A549 (cell line): ENCODE results near the gene FSCN2. TPM values are rescaled to one million over a fixed set of nuclear protein-coding genes. Genes with fewer than 3 reads are reported as not detected.

Experiments
- ATAC-seq, 2 experiments: fragments of 200-7000 bp in 1 of 2; fragments of >200 bp in 1 of 2; cut with Nextera tagmentation in 1 of 2; cut with Tn5 transposase in 1 of 2; 3 replicates each; pipeline versions ENCODE4 v1.8.0 to v1.9.1; 2018 to 2020; ENCODE audit warnings: mild to moderate bottlenecking in 1 of 2, moderate library complexity in 1 of 2
- CTCF ChIA-PET: fragments of 300-600 bp; sonication (Branson Sonifier 250); formaldehyde crosslinking; extraction: SDS; loops from one replicate; lab custom pipeline; 2021; ENCODE audit warnings: antibody characterized with exemption, inconsistent platforms; lab: Yijun Ruan, JAX
- POLR2A ChIA-PET: fragments of 350-600 bp; formaldehyde crosslinking; extraction: SDS; loops from one replicate; lab custom pipeline; 2021; ENCODE audit warnings: antibody characterized with exemption, inconsistent platforms; lab: Yijun Ruan, JAX
- DNase-seq, 2 experiments: peaks; one replicate each; pipeline versions ENCODE4 v3.0.0 to v3.0.0-alpha.2; 2011 to 2016; ENCODE audit warnings: low read depth in 1 of 2, low spot score in 1 of 2
- FAIRE-seq: peaks from 2 replicates; lab custom pipeline; 2011; peaks lifted over from hg19 to GRCh38; lab: Jason Lieb, UNC
- H3K27ac ChIP-seq, 2 experiments: fragments of >200 bp; sonication (Bioruptor Twin); formaldehyde crosslinking; 3 replicates each; pipeline ENCODE4 v1.5.1; 2016 to 2017
- H3K4me1 ChIP-seq: fragments of >200 bp; sonication (Bioruptor Twin); formaldehyde crosslinking; 3 replicates; pipeline ENCODE4 v1.6.1; 2016
- H3K4me2 ChIP-seq: fragments of >200 bp; sonication (Bioruptor Twin); formaldehyde crosslinking; 3 replicates; pipeline ENCODE4 v1.6.1; 2016
- H3K4me3 ChIP-seq: fragments of >200 bp; sonication (Bioruptor Twin); formaldehyde crosslinking; 3 replicates; pipeline ENCODE4 v1.5.1; 2016
- H3K9me3 ChIP-seq: fragments of >200 bp; sonication (Bioruptor Twin); formaldehyde crosslinking; 3 replicates; pipeline ENCODE4 v1.6.1; 2016
- CHD2 ChIP-seq: fragments of 150-350 bp; IDR thresholded peaks from 2 replicates; pipeline ENCODE4 v1.6.1; 2014; ENCODE audit warnings: low read length; ENCODE audit not compliant: partially characterized antibody
- ELK1 ChIP-seq: fragments of 150-350 bp; IDR thresholded peaks from 2 replicates; pipeline ENCODE4 v1.6.1; 2014; ENCODE audit warnings: low read depth, mild to moderate bottlenecking, low read length
- FOXS1 ChIP-seq: fragments of 250-450 bp; sonication (Bioruptor Pico); IDR thresholded peaks from 2 replicates; pipeline ENCODE4 v1.5.0; 2020; ENCODE audit warnings: mild to moderate bottlenecking, moderate library complexity
- HDAC2 ChIP-seq: fragments of 200-600 bp; sonication (generic); IDR thresholded peaks from 2 replicates; pipeline ENCODE4 v1.6.1; 2016
- HMGXB4 ChIP-seq: fragments of 250-450 bp; sonication (Bioruptor Pico); IDR thresholded peaks from 2 replicates; pipeline ENCODE4 v1.5.0; 2021; ENCODE audit warnings: mild to moderate bottlenecking, moderate library complexity, borderline replicate concordance
- HOXB13 ChIP-seq: fragments of 250-450 bp; sonication (Bioruptor Pico); IDR thresholded peaks from 2 replicates; pipeline ENCODE4 v1.5.0; 2020; ENCODE audit warnings: low read depth, mild to moderate bottlenecking, moderate library complexity
- MAZ ChIP-seq: fragments of 150-350 bp; IDR thresholded peaks from 2 replicates; pipeline ENCODE4 v1.6.1; 2014; ENCODE audit warnings: antibody characterized with exemption, low read depth, low read length, borderline replicate concordance
- NPAS2 ChIP-seq: fragments of 250-450 bp; sonication (Bioruptor Pico); IDR thresholded peaks from 2 replicates; pipeline ENCODE4 v1.8.0; 2022; ENCODE audit warnings: mild to moderate bottlenecking, moderate library complexity, borderline replicate concordance
- NR3C1 ChIP-seq: fragments of >200 bp; sonication (Bioruptor Twin); formaldehyde crosslinking; IDR thresholded peaks from 3 replicates; pipeline ENCODE4 v1.6.1; 2017
- RAD21 ChIP-seq, 2 experiments: fragments of >200 bp in 1 of 2; sonication (Bioruptor Twin) in 1 of 2; formaldehyde crosslinking in 1 of 2; IDR thresholded peaks in 1 of 2; conservative IDR thresholded peaks in 1 of 2; 2 replicates in 1 of 2; 3 replicates in 1 of 2; pipeline ENCODE4 v1.6.1; 2012 to 2018; ENCODE audit warnings: inconsistent platforms in 1 of 2
- SMC3 ChIP-seq: fragments of >200 bp; sonication (Bioruptor Twin); formaldehyde crosslinking; IDR thresholded peaks from 3 replicates; pipeline ENCODE4 v1.6.1; 2018; ENCODE audit warnings: inconsistent platforms
- ZC3H11A ChIP-seq: fragments of 450-650 bp; IDR thresholded peaks from 2 replicates; pipeline ENCODE4 v1.6.1; 2014; ENCODE audit warnings: antibody characterized with exemption, mild to moderate bottlenecking
- ZNF302 ChIP-seq: fragments of 250-450 bp; sonication (Bioruptor Pico); IDR thresholded peaks from 2 replicates; pipeline ENCODE4 v1.9.0; 2021; ENCODE audit warnings: inconsistent platforms, mild to moderate bottlenecking, moderate library complexity
- WGBS: methylation state at CpG from one replicate; pipeline ENCODE4 v1.1.6; 2017; ENCODE audit errors: missing lambda C conversion rate; 5-methylcytosine and 5-hydroxymethylcytosine counted together
- polyA minus RNA-seq: library from RNA; depleted of rRNA, polyadenylated mRNA; stranded (reverse); fragments of >200 nt; gene quantifications from 2 replicates; pipeline ENCODE4 v1.2.3, GENCODE V29; 2011; rRNA and poly(A)+ RNA removed
- polyA plus RNA-seq, 4 experiments: library from polyadenylated mRNA; depleted of rRNA in 3 of 4; stranded (reverse); fragments of >200 nt; fragmentation: RNase III in 1 of 4; extraction: RNeasy Plus Mini Kit Qiagen cat#74134 plus additional on column Dnase treatment in 1 of 4; gene quantifications; 2 replicates in 3 of 4; 3 replicates in 1 of 4; pipeline ENCODE4 v1.2.3, GENCODE V29; 2011 to 2017
- TF ChIP-seq, protein P1 (sequence below): fragments of >200 bp; sonication (Bioruptor Twin); formaldehyde crosslinking; IDR thresholded peaks from 2 replicates; pipeline ENCODE4 v1.6.1; 2016
- TF ChIP-seq, protein P2 (sequence below): IDR thresholded peaks from 2 replicates; pipeline ENCODE4 v1.6.1; 2012

The FSCN2 gene, protein sequence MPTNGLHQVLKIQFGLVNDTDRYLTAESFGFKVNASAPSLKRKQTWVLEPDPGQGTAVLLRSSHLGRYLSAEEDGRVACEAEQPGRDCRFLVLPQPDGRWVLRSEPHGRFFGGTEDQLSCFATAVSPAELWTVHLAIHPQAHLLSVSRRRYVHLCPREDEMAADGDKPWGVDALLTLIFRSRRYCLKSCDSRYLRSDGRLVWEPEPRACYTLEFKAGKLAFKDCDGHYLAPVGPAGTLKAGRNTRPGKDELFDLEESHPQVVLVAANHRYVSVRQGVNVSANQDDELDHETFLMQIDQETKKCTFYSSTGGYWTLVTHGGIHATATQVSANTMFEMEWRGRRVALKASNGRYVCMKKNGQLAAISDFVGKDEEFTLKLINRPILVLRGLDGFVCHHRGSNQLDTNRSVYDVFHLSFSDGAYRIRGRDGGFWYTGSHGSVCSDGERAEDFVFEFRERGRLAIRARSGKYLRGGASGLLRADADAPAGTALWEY
- 0.84 and 1.2 TPM in 2 replicates for polyA plus RNA-seq (2011; rRNA removed)
- 0.74 and 1.1 TPM in 2 replicates for polyA plus RNA-seq (2012; cell fraction: cytosol; rRNA removed)
- 7.5 and 8.3 TPM in 2 replicates for polyA plus RNA-seq (2012; cell fraction: nucleus; rRNA removed)
- polyA plus RNA-seq (2017; fragmentation: RNase III; extraction: RNeasy Plus Mini Kit Qiagen cat#74134 plus additional on column Dnase treatment) = 1.3 to 1.7 TPM (median 1.3 TPM) in 3 replicates
- 3.6 and 3.7 TPM in 2 replicates for polyA minus RNA-seq

DNA sequence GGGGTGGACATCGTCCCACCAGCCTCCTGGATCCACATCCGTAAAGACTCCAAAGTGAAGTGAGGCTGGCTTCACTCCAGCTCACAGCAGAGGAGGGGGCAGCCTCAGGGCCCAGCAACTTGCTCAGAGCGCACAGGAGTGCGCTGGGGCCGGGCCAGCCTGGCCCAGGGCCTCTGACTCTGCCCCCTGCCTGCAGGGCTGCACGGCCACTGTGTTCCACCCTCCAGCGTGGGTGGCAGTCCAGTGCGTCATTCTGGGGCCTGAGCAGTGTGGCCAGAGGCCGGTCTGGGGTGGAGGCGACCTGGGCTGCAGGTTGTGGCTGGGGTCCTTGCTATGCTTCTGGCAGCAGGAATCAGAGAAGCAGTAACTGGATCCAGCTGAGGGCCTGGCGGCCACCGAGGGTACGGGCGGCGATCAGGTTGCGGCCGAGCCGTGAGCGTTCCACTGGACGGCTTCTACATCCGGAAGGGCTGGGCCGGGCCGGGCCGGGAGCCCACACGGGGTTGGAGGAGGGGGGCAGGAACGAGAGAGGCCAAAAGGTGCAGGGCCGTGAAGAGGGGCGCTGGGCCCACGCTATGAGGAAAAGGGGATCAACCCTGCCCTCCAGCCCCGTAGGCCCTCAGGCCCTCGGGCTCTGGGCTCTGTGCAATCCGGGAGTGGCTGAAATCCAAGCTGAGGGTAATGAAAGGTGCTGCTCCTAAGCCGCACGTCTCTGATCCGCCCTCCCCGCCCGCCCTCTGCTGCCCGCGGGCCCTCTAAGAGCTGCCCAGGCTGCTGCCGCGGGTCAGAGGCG, at the start of gene FSCN2:
Gene FSCN2, plus strand, starts transcription at position 787 of the 793 bp plus-strand sequence. CDS start 155 bp downstream, outside the sequence.
- Histone ChIP-seq H3K27ac (no peak within 1 kb of the TSS), H3K4me1 (no peaks in the 10 kb centered on the region), H3K4me3 (no peak within 1 kb of the TSS), H3K4me2 (no peak within 1 kb of the TSS), H3K9me3 (0 out of 3 replicates have a peak, but pooled peaks cover 3% of the 10 kb centered on the region)
- WGBS = 72% methylated on average over 25 of the region's 42 CpGs
- DNase-seq = no peak
- TF ChIP-seq HOXB13 (CRISPR knock-in tag) (no peak), HMGXB4 (CRISPR knock-in tag) (no peak), ZC3H11A (no peak), ZNF302 (CRISPR knock-in tag) (no peak), RAD21 (conservative IDR thresholded peaks at IDR 0.05 in 1 of 2, IDR thresholded peaks at IDR 0.05 in 1 of 2) (no peak), FOXS1 (CRISPR knock-in tag) (no peak), HDAC2 (no peak), ELK1 (no peak), SMC3 (no peak), NR3C1 (no peak), MAZ (no peak), CHD2 (no peak), NPAS2 (CRISPR knock-in tag) (no peak)
- TF ChIP-seq, protein P1, sequence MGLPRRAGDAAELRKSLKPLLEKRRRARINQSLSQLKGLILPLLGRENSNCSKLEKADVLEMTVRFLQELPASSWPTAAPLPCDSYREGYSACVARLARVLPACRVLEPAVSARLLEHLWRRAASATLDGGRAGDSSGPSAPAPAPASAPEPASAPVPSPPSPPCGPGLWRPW = no peak
- TF ChIP-seq, protein P2, sequence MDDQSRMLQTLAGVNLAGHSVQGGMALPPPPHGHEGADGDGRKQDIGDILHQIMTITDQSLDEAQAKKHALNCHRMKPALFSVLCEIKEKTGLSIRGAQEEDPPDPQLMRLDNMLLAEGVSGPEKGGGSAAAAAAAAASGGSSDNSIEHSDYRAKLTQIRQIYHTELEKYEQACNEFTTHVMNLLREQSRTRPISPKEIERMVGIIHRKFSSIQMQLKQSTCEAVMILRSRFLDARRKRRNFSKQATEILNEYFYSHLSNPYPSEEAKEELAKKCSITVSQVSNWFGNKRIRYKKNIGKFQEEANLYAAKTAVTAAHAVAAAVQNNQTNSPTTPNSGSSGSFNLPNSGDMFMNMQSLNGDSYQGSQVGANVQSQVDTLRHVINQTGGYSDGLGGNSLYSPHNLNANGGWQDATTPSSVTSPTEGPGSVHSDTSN = no peak
- ATAC-seq = peak; percentile 21 to 43; a peak in 5 of 6 replicates
- ChIA-PET CTCF (interaction anchor here (1.1 to 4.4 kb wide), 3 partner anchors 9 to 74 kb away, joined by 3 to 31 read pairs (median 20); no protein-coding TSS in a partner anchor), POLR2A (interaction anchor here (3.0 kb wide), 1 partner anchor 9 kb away, joined by 10 read pairs; no protein-coding TSS in a partner anchor)
- FAIRE-seq = no peak
